Body of pancreas (tissue), 4 donors: ENCODE results near the gene TMCO4.

Experiments
- CTCF ChIP-seq, 7 experiments: fragments of 450-650 bp in 4 of 7; fragments of 200-600 bp in 3 of 7; sonication (generic) in 3 of 7; IDR thresholded peaks; one replicate each; pipeline ENCODE4 v1.5.1; 2016 to 2019; ENCODE audit warnings: antibody characterized with exemption in 7 of 7
- POLR2A ChIP-seq, 3 donors: fragments of 450-650 bp; IDR thresholded peaks; one replicate each; pipeline ENCODE4 v1.6.1; 2016; ENCODE audit warnings: antibody characterized with exemption in 3 of 3, mild to moderate bottlenecking in 2 of 3

- TF ChIP-seq CTCF (IDR thresholded peaks at IDR 0.05) (no peak), POLR2A (IDR thresholded peaks at IDR 0.05) (no peak)
These were observed 151.5 kb downstream of the TMCO4 start for GRCh38 chr1:19648239-19648638.
